NCI-H524 (cell line): ENCODE results near the gene COL9A3.

Source experiments
- DNase-seq, 2 experiments: peaks; one replicate each; lab custom pipeline; 2025; lab: John Stamatoyannopoulos, UW

COL9A3 gene

DNA sequence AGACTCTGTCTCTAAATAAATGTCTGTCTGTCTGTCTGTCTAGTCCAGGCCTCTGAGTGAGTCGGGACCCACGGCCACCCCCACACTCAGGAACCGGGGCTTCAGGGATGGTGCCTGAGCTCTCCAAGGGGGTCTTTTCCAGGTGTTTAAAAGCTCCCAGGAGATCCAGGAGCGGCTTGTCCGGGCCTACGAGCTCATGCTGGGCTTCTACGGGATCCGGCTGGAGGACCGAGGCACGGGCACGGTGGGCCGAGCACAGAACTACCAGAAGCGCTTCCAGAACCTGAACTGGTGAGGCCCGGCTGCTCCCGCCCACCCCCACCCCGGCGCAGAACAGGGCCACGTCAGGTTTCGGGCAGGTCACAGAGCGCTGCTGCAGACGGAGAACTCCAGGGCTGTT lies 5.5 kb upstream of the COL9A3 start:
- DNase-seq, result no peak

- no peak for DNase-seq
Measured at GRCh38 chr20:62811720-62812119, 5.1 kb upstream of the COL9A3 start.

GRCh38 chr20:62812181-62812906 lies 4.5 kb upstream of the COL9A3 start:
- DNase-seq, result no peak

- no peak for DNase-seq
Measured at GRCh38 chr20:62812907-62813200, 4.0 kb upstream of the COL9A3 start.

DNA sequence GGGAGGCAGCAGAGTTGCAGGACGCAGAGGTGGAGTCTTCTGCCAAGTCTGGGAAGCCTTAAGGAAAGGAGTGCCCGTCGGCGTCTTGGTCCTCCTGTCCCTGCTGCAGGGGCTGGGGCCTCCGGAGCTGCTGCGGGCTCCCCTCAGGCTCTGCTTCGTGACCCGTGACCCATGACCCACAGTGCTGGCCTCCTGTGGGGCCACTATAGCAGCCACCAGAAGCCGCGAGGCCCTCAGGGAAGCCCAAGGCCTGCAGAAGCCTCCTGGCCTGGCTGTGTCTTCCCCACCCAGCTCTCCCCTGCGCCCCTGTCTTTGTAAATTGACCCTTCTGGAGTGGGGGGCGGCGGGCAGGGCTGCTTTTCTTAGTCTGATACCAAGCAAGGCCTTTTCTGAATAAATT lies 3.3 kb upstream of the COL9A3 start:
- no peak for DNase-seq

- no peak for DNase-seq
Measured at GRCh38 chr20:62814060-62814708, 2.7 kb upstream of the COL9A3 start.

- DNase-seq, result no peak
Measured at GRCh38 chr20:62814709-62815065, 2.2 kb upstream of the COL9A3 start.

- DNase-seq, result no peak
Measured at GRCh38 chr20:62815066-62815991, 1.5 kb upstream of the COL9A3 start.

GRCh38 chr20:62816031-62816883 lies 593 bp upstream of the COL9A3 start:
- DNase-seq, result no peak

DNA sequence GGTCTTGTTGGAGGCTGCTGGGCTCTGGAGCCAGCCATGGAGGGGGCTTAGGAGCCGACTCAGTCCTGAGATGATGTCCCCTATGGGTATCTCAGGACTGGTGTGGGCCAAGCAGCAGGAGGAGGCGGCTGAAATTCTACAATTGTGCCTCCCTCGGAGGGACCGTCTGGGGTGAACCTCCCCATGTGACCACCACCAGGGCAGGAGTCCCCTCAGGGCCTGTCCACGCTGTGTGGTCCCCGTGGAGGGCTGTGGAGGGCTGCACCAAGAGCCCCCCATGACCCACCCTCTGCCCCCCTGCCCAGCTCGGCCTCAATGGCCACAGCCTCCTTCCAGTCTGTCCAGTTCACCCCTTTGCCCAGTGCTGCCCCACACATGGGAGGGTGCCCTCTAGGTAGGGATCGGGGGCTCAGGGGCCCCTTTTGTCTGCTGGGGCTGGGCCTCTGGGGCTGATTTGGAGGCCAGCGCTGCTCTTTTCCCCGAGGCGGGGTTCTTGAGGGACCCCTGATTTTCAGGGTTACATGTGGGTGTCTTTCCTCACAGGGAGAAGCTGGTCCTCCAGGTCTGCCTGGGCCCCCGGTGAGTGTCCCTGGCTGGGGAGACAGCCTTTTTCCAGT lies 1.2 kb downstream of the COL9A3 start:
- DNase-seq, result no peak

- DNase-seq, result no peak
Measured at GRCh38 chr20:62818592-62819493, 2.0 kb downstream of the COL9A3 start.

GRCh38 chr20:62819494-62820174 lies 2.8 kb downstream of the COL9A3 start:
- no peak for DNase-seq

DNA sequence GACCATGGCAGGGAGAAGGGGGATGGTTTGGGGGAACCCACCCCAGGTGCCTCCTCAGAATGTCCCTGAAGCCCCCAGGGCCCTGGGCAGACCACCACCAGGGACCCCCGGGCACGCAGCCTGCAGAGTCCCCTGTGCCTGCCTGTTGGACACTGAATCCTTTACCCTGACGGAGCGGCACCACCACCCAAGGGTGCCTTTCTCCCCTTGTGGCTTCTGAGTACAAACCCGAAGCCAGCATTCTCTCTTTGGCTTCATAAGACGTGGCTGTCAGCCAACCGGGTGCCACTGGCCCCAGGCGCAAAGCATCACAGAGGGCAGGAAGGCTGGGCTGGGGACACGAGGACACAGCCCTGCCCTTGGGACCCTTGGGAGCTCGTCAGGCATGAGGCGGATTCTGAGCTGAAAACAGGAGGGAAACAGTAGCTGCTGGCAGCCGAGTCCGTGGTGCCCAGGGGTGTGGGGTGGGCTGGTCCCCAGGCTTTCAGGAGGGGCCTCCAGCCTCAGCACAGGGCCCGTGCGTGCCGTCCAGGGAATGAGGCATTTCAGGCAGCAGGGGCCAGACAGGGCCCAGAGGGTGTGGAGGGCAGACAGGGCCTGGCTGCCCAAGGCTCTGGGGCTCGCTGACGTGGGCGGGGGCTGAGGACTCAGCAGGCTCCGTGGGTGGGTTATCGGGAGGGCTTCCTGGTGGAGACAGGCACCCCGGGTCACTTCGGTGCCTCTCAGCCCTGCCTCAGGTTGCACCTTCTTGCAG lies 3.5 kb downstream of the COL9A3 start:
- DNase-seq, result no peak

- DNase-seq, result no peak
Measured at GRCh38 chr20:62820962-62821725, 4.3 kb downstream of the COL9A3 start.

GRCh38 chr20:62821726-62822210 lies 4.9 kb downstream of the COL9A3 start:
- DNase-seq, result no peak

DNA sequence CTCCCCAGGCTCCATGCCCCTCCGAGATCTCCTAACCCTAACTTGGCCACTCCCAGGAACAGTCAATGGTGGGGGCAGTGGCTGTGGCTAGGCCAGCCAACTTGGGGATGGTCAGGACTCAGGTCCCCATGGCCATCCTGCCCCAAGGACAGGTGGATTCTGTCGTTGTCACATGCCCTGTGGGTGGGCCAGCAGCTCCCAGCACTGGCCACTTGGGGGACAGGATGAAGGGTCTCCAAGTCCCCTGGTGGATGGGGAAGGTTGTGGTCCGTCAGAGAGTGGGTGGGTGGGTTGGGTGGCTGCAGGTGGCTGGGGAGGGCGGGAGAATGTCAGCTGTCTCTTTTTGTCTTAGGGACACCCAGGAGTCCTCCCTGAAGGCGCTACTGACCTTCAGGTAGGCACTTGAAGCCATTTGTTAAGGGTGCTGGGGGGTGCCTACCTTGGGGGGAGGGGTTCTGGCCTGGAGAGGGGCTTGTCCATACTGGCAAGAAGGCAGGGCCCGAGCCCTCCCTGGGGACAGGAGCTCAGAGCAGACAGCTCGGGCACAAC lies 5.5 kb downstream of the COL9A3 start:
- no peak for DNase-seq

DNA sequence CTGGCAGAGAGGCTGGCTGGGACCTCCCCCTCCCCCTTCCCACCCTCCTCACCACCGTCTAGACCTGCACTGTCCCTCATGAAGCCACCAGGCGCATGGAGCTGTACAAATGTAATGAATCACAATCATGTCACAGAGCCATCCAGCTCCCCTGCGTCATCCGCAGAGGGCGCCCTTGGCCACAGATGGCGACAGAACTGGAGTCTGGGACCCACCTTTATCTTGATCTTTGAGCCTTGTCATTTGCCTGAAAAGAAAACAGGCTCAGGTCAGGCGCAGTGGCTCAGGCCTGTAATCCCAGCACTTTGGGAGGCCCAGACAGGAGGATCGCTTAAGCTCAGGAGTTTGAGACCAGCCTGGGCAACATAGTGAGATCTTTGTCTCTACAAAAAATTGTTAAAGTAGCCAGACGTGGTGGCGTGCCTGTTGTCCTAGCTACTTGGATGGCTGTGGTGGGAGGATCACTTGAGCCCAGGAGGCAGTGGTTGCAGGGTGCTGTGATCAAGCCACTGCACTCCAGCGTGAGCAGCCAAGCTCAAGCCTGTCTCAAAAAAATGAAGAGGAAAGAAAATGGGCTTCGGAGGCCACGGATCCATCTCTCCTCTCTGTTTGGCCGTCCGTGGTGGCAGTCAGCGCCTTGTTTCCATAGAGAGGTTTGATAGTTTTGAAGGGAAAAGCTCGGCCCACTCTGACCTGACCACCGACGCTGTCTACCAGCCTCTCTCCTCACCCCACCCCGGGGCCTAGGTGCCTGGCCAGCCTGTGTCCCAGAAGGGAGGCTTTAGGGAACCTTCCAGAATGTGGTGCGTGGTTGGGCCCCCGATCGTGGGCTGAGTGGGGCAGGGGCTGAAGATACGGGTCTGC lies 6.2 kb downstream of the COL9A3 start:
- DNase-seq, result peak; percentile 83 to 86
